Measurements from ENCODE around the gene GOLGA6A. TPM values are rescaled to one million over a fixed set of nuclear protein-coding genes. Genes with fewer than 3 reads are reported as not detected.
"Not testable (repeated sequence)": the region's sequence is repeated elsewhere in the genome, so short reads cannot be mapped to it uniquely, and the experiment has no call there.

The GOLGA6A gene
- polyA plus RNA-seq, 4 donors = 0.01 to 0.12 TPM; not detected in 2

GRCh38 chr15:74053517-74053916, 28.8 kb downstream of the GOLGA6A start:
- no peak overlapping the region for H3K4me3 ChIP-seq (ENCODE audit: low read depth in 1 of 3, low read length in 3 of 3)
- 78 to 79% (median 79%) methylated on average over 15 of the region's 15 CpGs for WGBS, 3 donors
- no peak for DNase-seq
- peaks cover 0 to under 1% of the 10 kb centered on the region in 2 donors for H3K9me3 ChIP-seq (ENCODE audit: control insufficient read depth in 2 of 2, insufficient read depth in 1 of 2, low read depth in 1 of 2, low read length in 1 of 2)
- no peak overlapping the region for H3K27ac ChIP-seq (ENCODE audit: low read depth in 1 of 3, low read length in 2 of 3)
- no peaks in the 10 kb centered on the region for H3K4me1 ChIP-seq (ENCODE audit: control insufficient read depth in 3 of 3, insufficient read depth in 2 of 3, low read depth in 1 of 3, low read length in 2 of 3)
- FAIRE-seq = no peak
- H3K36me3 ChIP-seq (ENCODE audit: control insufficient read depth in 3 of 3, insufficient read depth in 2 of 3, low read depth in 1 of 3, low read length in 3 of 3) = no peaks in the 10 kb centered on the region
- H3K27me3 ChIP-seq (ENCODE audit: control insufficient read depth in 3 of 3, insufficient read depth in 3 of 3, low read length in 3 of 3) = peaks cover 0 to 6% (median 0%) of the 10 kb centered on the region in 3 donors

GRCh38 chr15:74052271-74053260, 29.8 kb downstream of the GOLGA6A start:
- not testable (repeated sequence) for FAIRE-seq; DNase-seq; H3K4me3 ChIP-seq (ENCODE audit: low read depth in 1 of 3, low read length in 3 of 3); H3K4me1 ChIP-seq (ENCODE audit: control insufficient read depth in 3 of 3, insufficient read depth in 2 of 3, low read depth in 1 of 3, low read length in 2 of 3); H3K27me3 ChIP-seq (ENCODE audit: control insufficient read depth in 3 of 3, insufficient read depth in 3 of 3, low read length in 3 of 3); H3K9me3 ChIP-seq (ENCODE audit: control insufficient read depth in 2 of 2, insufficient read depth in 1 of 2, low read depth in 1 of 2, low read length in 1 of 2); H3K36me3 ChIP-seq (ENCODE audit: control insufficient read depth in 3 of 3, insufficient read depth in 2 of 3, low read depth in 1 of 3, low read length in 3 of 3)
- H3K27ac ChIP-seq (ENCODE audit: low read depth in 1 of 3, low read length in 2 of 3) = peak overlapping the region in 1 of 3 donors; percentile 48
- 85 to 94% (median 91%) methylated on average over 30 to 42 of the region's 42 CpGs for WGBS, 3 donors

GRCh38 chr15:74050556-74051234, 31.7 kb downstream of the GOLGA6A start:
- no peak overlapping the region for H3K4me3 ChIP-seq (ENCODE audit: low read depth in 1 of 3, low read length in 3 of 3)
- peaks cover 0 to 3% (median 0%) of the 10 kb centered on the region in 3 donors for H3K27me3 ChIP-seq (ENCODE audit: control insufficient read depth in 3 of 3, insufficient read depth in 3 of 3, low read length in 3 of 3)
- WGBS, 3 donors = 72 to 84% (median 81%) methylated on average over 8 of the region's 8 CpGs
- no peak for DNase-seq
- no peaks in the 10 kb centered on the region for H3K36me3 ChIP-seq (ENCODE audit: control insufficient read depth in 3 of 3, insufficient read depth in 2 of 3, low read depth in 1 of 3, low read length in 3 of 3)
- H3K4me1 ChIP-seq (ENCODE audit: control insufficient read depth in 3 of 3, insufficient read depth in 2 of 3, low read depth in 1 of 3, low read length in 2 of 3) = peaks cover 0 to 2% (median 0%) of the 10 kb centered on the region in 3 donors
- no peaks in the 10 kb centered on the region for H3K9me3 ChIP-seq (ENCODE audit: control insufficient read depth in 2 of 2, insufficient read depth in 1 of 2, low read depth in 1 of 2, low read length in 1 of 2)
- H3K27ac ChIP-seq (ENCODE audit: low read depth in 1 of 3, low read length in 2 of 3) = peak overlapping the region; percentile 2 to 86 (median 29)
- FAIRE-seq = no peak

GRCh38 chr15:74050127-74050526, 32.2 kb downstream of the GOLGA6A start:
- H3K27ac ChIP-seq (ENCODE audit: low read depth in 1 of 3, low read length in 2 of 3) = peak overlapping the region in 1 of 3 donors; percentile 32
- H3K4me3 ChIP-seq (ENCODE audit: low read depth in 1 of 3, low read length in 3 of 3) = no peak overlapping the region
- WGBS, 3 donors = 62 to 83% (median 66%) methylated on average over 5 of the region's 5 CpGs
- no peaks in the 10 kb centered on the region for H3K9me3 ChIP-seq (ENCODE audit: control insufficient read depth in 2 of 2, insufficient read depth in 1 of 2, low read depth in 1 of 2, low read length in 1 of 2)
- FAIRE-seq (no peak), DNase-seq (no peak)
- peaks cover 0 to 2% (median 0%) of the 10 kb centered on the region in 3 donors for H3K27me3 ChIP-seq (ENCODE audit: control insufficient read depth in 3 of 3, insufficient read depth in 3 of 3, low read length in 3 of 3)
- H3K36me3 ChIP-seq (ENCODE audit: control insufficient read depth in 3 of 3, insufficient read depth in 2 of 3, low read depth in 1 of 3, low read length in 3 of 3) = peaks cover 0 to 2% (median 0%) of the 10 kb centered on the region in 3 donors
- peaks cover 0 to 2% (median 0%) of the 10 kb centered on the region in 3 donors for H3K4me1 ChIP-seq (ENCODE audit: control insufficient read depth in 3 of 3, insufficient read depth in 2 of 3, low read depth in 1 of 3, low read length in 2 of 3)

- no peak for FAIRE-seq
- Histone ChIP-seq H3K36me3 (ENCODE audit: control insufficient read depth in 3 of 3, insufficient read depth in 2 of 3, low read depth in 1 of 3, low read length in 3 of 3) (peaks cover 0 to 20% (median 0%) of the 10 kb centered on the region in 3 donors), H3K9me3 (ENCODE audit: control insufficient read depth in 2 of 2, insufficient read depth in 1 of 2, low read depth in 1 of 2, low read length in 1 of 2) (no peaks in the 10 kb centered on the region), H3K4me1 (ENCODE audit: control insufficient read depth in 3 of 3, insufficient read depth in 2 of 3, low read depth in 1 of 3, low read length in 2 of 3) (peaks cover 0 to 2% (median 0%) of the 10 kb centered on the region in 3 donors), H3K27ac (ENCODE audit: low read depth in 1 of 3, low read length in 2 of 3) (no peak overlapping the region), H3K4me3 (ENCODE audit: low read depth in 1 of 3, low read length in 3 of 3) (no peak overlapping the region), H3K27me3 (ENCODE audit: control insufficient read depth in 3 of 3, insufficient read depth in 3 of 3, low read length in 3 of 3) (peaks cover 0 to 2% (median 0%) of the 10 kb centered on the region in 3 donors)
- 83 to 89% (median 87%) methylated on average over 7 of the region's 7 CpGs for WGBS, 3 donors
- DNase-seq = no peak
Observed at GRCh38 chr15:74046275-74046674, 36.1 kb downstream of the GOLGA6A start.

GRCh38 chr15:74045636-74046274, 36.6 kb downstream of the GOLGA6A start:
- WGBS, 3 donors = 79 to 80% (median 79%) methylated on average over 7 of the region's 7 CpGs
- Histone ChIP-seq H3K4me3 (ENCODE audit: low read depth in 1 of 3, low read length in 3 of 3) (no peak overlapping the region), H3K4me1 (ENCODE audit: control insufficient read depth in 3 of 3, insufficient read depth in 2 of 3, low read depth in 1 of 3, low read length in 2 of 3) (peaks cover 0 to 2% (median under 1%) of the 10 kb centered on the region in 3 donors), H3K9me3 (ENCODE audit: control insufficient read depth in 2 of 2, insufficient read depth in 1 of 2, low read depth in 1 of 2, low read length in 1 of 2) (no peaks in the 10 kb centered on the region), H3K36me3 (ENCODE audit: control insufficient read depth in 3 of 3, insufficient read depth in 2 of 3, low read depth in 1 of 3, low read length in 3 of 3) (peaks cover 0 to 20% (median 0%) of the 10 kb centered on the region in 3 donors), H3K27me3 (ENCODE audit: control insufficient read depth in 3 of 3, insufficient read depth in 3 of 3, low read length in 3 of 3) (peaks cover 0 to 2% (median 0%) of the 10 kb centered on the region in 3 donors), H3K27ac (ENCODE audit: low read depth in 1 of 3, low read length in 2 of 3) (no peak overlapping the region)
- FAIRE-seq (no peak), DNase-seq (no peak)

- FAIRE-seq = no peak
Observed at GRCh38 chr15:74045184-74045583, 37.2 kb downstream of the GOLGA6A start.

More at GRCh38 chr15:74045184-74045583, 37.2 kb downstream of the GOLGA6A start:
- peaks cover 0 to 2% (median 0%) of the 10 kb centered on the region in 3 donors for H3K27me3 ChIP-seq (ENCODE audit: control insufficient read depth in 3 of 3, insufficient read depth in 3 of 3, low read length in 3 of 3)
- H3K9me3 ChIP-seq (ENCODE audit: control insufficient read depth in 2 of 2, insufficient read depth in 1 of 2, low read depth in 1 of 2, low read length in 1 of 2) = no peaks in the 10 kb centered on the region
- no peak for DNase-seq
- H3K27ac ChIP-seq (ENCODE audit: low read depth in 1 of 3, low read length in 2 of 3) = no peak overlapping the region
- H3K4me3 ChIP-seq (ENCODE audit: low read depth in 1 of 3, low read length in 3 of 3) = no peak overlapping the region
- H3K4me1 ChIP-seq (ENCODE audit: control insufficient read depth in 3 of 3, insufficient read depth in 2 of 3, low read depth in 1 of 3, low read length in 2 of 3) = peaks cover 0 to 4% (median 2%) of the 10 kb centered on the region in 3 donors
- peaks cover 0 to 20% (median 0%) of the 10 kb centered on the region in 3 donors for H3K36me3 ChIP-seq (ENCODE audit: control insufficient read depth in 3 of 3, insufficient read depth in 2 of 3, low read depth in 1 of 3, low read length in 3 of 3)

Measured in small intestine (tissue), 7 donors.